PC-9 (cell line): ENCODE measurements around the gene EXOSC6.

Experiments used
- EZH2 ChIP-seq: fragments of 200-600 bp; sonication (generic); IDR thresholded peaks from 2 replicates; pipeline ENCODE4 v1.8.0; 2017; ENCODE audit warnings: antibody characterized with exemption, low read depth
- TF ChIP-seq, protein P1 (sequence below): fragments of 200-600 bp; sonication (generic); conservative IDR thresholded peaks from 2 replicates; pipeline ENCODE4 v1.6.1; 2017; ENCODE audit warnings: mixed run types, antibody characterized with exemption, mild to moderate bottlenecking, moderate library complexity

DNA sequence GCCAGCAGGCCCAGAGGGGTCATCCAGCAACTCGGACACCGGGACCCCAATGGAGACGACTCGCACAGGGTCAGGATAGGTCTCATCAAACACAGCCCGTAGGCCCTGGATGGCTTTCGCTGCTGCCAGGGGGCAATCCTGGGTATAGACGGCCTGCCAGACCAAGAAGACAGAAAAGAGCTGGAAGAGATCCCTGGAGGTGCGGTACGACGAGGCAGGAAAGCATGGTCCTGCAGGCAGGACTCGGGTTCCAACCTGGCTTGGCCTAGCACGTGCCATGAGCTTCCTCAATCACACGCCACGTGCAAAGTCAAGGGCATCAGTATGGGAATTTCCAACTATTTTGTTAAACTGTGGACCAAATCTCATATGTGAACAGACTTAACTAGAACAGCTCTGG is 6.3 kb upstream of the EXOSC6 start:
- TF ChIP-seq, protein P1, sequence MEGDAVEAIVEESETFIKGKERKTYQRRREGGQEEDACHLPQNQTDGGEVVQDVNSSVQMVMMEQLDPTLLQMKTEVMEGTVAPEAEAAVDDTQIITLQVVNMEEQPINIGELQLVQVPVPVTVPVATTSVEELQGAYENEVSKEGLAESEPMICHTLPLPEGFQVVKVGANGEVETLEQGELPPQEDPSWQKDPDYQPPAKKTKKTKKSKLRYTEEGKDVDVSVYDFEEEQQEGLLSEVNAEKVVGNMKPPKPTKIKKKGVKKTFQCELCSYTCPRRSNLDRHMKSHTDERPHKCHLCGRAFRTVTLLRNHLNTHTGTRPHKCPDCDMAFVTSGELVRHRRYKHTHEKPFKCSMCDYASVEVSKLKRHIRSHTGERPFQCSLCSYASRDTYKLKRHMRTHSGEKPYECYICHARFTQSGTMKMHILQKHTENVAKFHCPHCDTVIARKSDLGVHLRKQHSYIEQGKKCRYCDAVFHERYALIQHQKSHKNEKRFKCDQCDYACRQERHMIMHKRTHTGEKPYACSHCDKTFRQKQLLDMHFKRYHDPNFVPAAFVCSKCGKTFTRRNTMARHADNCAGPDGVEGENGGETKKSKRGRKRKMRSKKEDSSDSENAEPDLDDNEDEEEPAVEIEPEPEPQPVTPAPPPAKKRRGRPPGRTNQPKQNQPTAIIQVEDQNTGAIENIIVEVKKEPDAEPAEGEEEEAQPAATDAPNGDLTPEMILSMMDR, result no peak
- TF ChIP-seq EZH2, result no peak
